Kidney epithelial cell (primary cell): Measurements from ENCODE around the gene RO60. TPM values are rescaled to one million over a fixed set of nuclear protein-coding genes. Genes with fewer than 3 reads are reported as not detected.

Experiments used
- DNase-seq: peaks from one replicate; pipeline ENCODE4 v3.0.0-alpha.2; 2010; ENCODE audit warnings: low read depth
- H3K27me3 ChIP-seq: 2 replicates; pipeline ENCODE4 v1.6.0; 2011; ENCODE audit warnings: low read length; ENCODE audit not compliant: control insufficient read depth, insufficient read depth
- H3K36me3 ChIP-seq: 2 replicates; pipeline ENCODE4 v1.5.1; 2011; ENCODE audit warnings: low read length; ENCODE audit not compliant: control insufficient read depth, insufficient read depth
- H3K4me3 ChIP-seq: 2 replicates; pipeline ENCODE4 v1.5.1; 2011; ENCODE audit warnings: low read depth, mild to moderate bottlenecking, control low read depth, low read length
- CTCF ChIP-seq: IDR thresholded peaks from 2 replicates; pipeline ENCODE4 v1.5.1; 2011; ENCODE audit warnings: mild to moderate bottlenecking, moderate library complexity, low read length, control low read depth, inconsistent platforms; ENCODE audit not compliant: insufficient read depth, poor library complexity, severe bottlenecking
- total RNA-seq: library from RNA; depleted of rRNA; stranded (reverse); fragments of >200 nt; gene quantifications from 2 replicates; pipeline ENCODE4 v1.2.3, GENCODE V29; 2015

The RO60 gene
- 96.3 and 96.7 TPM in 2 replicates for total RNA-seq

- Histone ChIP-seq H3K36me3 (no peaks in the 10 kb centered on the region), H3K4me3 (peak within 1 kb of the TSS; percentile 85), H3K27me3 (no peaks in the 10 kb centered on the region)
- TF ChIP-seq CTCF, result peak; percentile 17
- DNase-seq, result peak; percentile 94
These were observed at the start of gene RO60, which contains the start of gene UCHL5 for GRCh38 chr1:193059282-193060114. Gene RO60, plus strand, starts transcription at chr1:193059612. Its CDS starts 9,443 bp downstream, at chr1:193069055. Gene UCHL5, minus strand, starts transcription at chr1:193059360. Its CDS starts 100 bp downstream, at chr1:193059260.

- no peak for TF ChIP-seq CTCF
- no peaks in the 10 kb centered on the region for H3K36me3 ChIP-seq
- DNase-seq, result no peak
- H3K27me3 ChIP-seq, result no peaks in the 10 kb centered on the region
- no peak overlapping the region for H3K4me3 ChIP-seq
These were observed 48.0 kb upstream of the RO60 start for GRCh38 chr1:193011406-193011805.

- Histone ChIP-seq H3K4me3 (no peak overlapping the region), H3K36me3 (no peaks in the 10 kb centered on the region), H3K27me3 (no peaks in the 10 kb centered on the region)
- no peak for DNase-seq
- TF ChIP-seq CTCF, result no peak
These were observed 46.4 kb upstream of the RO60 start for GRCh38 chr1:193013005-193013404.

GRCh38 chr1:193013707-193014106, 45.7 kb upstream of the RO60 start:
- Histone ChIP-seq H3K36me3 (no peaks in the 10 kb centered on the region), H3K4me3 (no peak overlapping the region), H3K27me3 (no peaks in the 10 kb centered on the region)
- no peak for DNase-seq
- no peak for TF ChIP-seq CTCF

GRCh38 chr1:193014400-193014799, 45.0 kb upstream of the RO60 start:
- TF ChIP-seq CTCF, result no peak
- Histone ChIP-seq H3K4me3 (no peak overlapping the region), H3K36me3 (no peaks in the 10 kb centered on the region), H3K27me3 (no peaks in the 10 kb centered on the region)
- DNase-seq, result no peak
